Endothelial cell of coronary artery (primary cell): ENCODE results near the gene LAPTM4A. TPM values are rescaled to one million over a fixed set of nuclear protein-coding genes. Genes with fewer than 3 reads are reported as not detected.

Experiments
- total RNA-seq: library from RNA; depleted of rRNA; stranded (reverse); fragments of >200 nt; gene quantifications from 2 replicates; pipeline ENCODE4 v1.2.3, GENCODE V29; 2014

LAPTM4A gene
- total RNA-seq = 92.8 and 94.4 TPM in 2 replicates

DNA sequence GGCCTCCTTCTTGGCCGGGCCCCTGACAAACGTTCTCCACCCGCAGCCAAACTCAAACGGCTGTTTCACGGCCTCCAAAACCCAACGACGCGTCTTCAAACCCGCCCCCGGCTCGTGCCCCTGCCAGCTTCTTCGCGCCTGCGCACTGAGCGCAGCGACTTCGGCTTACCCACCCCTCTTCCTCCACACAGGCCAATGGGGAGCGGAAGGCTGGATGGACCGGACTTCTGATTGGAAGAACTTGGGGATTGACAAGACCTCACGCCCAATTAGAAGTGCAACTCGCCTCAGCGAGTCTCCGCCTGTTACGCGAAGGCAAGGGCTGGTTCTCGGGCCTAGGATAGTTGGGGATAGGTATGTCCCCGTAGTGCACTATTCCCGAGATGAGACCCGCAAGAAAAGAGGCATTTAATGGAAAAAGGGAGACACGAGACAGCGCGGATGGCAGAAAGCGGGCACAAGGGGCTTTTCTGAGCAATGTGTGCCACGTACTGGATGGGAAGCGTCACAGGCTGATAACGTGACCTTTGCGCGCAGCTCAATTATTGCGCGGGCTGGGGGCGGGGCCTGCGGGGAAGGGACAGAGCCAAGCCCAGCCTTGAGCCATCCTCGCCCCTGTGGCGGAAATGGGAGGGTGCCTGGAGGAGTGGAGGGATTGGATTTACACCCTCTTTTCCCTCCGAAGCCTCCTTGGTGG, at the start of gene LAPTM4A:
LAPTM4A (minus strand) TSS at position 97 of the 697 bp plus-strand sequence. CDS start 108 bp downstream, outside the sequence.

GRCh38 chr2:20012282-20013125, 38.9 kb downstream of the LAPTM4A start, which contains the start of gene MATN3:
Gene MATN3, minus strand, starts transcription at chr2:20012668. Its CDS starts 37 bp downstream, at chr2:20012631.

GRCh38 chr2:19989667-19990415, 61.6 kb downstream of the LAPTM4A start, which contains the start of gene WDR35:
Gene WDR35, minus strand, starts transcription at chr2:19990105. Its CDS starts 90 bp downstream, at chr2:19990015.

Other genes starting within 250 kb of the LAPTM4A start
- gene TTC32, start 149.6 kb downstream of the LAPTM4A start, total RNA-seq = 4.5 and 7.6 TPM in 2 replicates
- 11.5 and 14.2 TPM in 2 replicates for gene WDR35, start 61.5 kb downstream of the LAPTM4A start, total RNA-seq
- gene MATN3, start 39.0 kb downstream of the LAPTM4A start, total RNA-seq = 0.85 and 1.3 TPM in 2 replicates
- gene SDC1, start 173.5 kb upstream of the LAPTM4A start, total RNA-seq = 0.47 and 1.5 TPM in 2 replicates